Measurements from ENCODE around the gene MBD4. TPM values are rescaled to one million over a fixed set of nuclear protein-coding genes. Genes with fewer than 3 reads are reported as not detected.

The MBD4 gene
- total and polyA plus RNA-seq, 5 donors from 2014 or later: 37.0 to 46.7 (median 43.6) TPM

- H3K4me1 Mint-ChIP-seq: peaks cover under 1 to 12% (median 4%) of the 10 kb centered on the region in 4 donors
- ATAC-seq (ENCODE audit: low read depth in 2 of 2): no peak
- H3K9me3 Mint-ChIP-seq: peaks cover 0 to 1% (median 0%) of the 10 kb centered on the region in 7 donors
- Histone ChIP-seq H3K4me1 (ENCODE audit: control insufficient read depth, insufficient read depth, low read length, poor library complexity, severe bottlenecking) (peaks cover 2% of the 10 kb centered on the region), H3K27ac (ENCODE audit: insufficient read depth, low read length, poor library complexity, severe bottlenecking) (no peak overlapping the region), H3K9me3 (ENCODE audit: control insufficient read depth in 2 of 2, low read length in 2 of 2) (no peaks in the 10 kb centered on the region), H3K4me3 (ENCODE audit: low read depth, low read length) (no peak overlapping the region), H3K36me3 (ENCODE audit: control insufficient read depth, insufficient read depth, low read length) (no peaks in the 10 kb centered on the region), H3K27me3 (ENCODE audit: control insufficient read depth, insufficient read depth, low read length) (no peaks in the 10 kb centered on the region)
- peaks cover 21% of the 10 kb centered on the region for H3K27me3 Mint-ChIP-seq
- no peak overlapping the region for H3K4me3 Mint-ChIP-seq
- peaks cover 5% of the 10 kb centered on the region for H3K36me3 Mint-ChIP-seq
- no peak for DNase-seq
- no peak overlapping the region for H3K27ac Mint-ChIP-seq
Observed at GRCh38 chr3:129422897-129423296, 16.9 kb downstream of the MBD4 start.

DNA sequence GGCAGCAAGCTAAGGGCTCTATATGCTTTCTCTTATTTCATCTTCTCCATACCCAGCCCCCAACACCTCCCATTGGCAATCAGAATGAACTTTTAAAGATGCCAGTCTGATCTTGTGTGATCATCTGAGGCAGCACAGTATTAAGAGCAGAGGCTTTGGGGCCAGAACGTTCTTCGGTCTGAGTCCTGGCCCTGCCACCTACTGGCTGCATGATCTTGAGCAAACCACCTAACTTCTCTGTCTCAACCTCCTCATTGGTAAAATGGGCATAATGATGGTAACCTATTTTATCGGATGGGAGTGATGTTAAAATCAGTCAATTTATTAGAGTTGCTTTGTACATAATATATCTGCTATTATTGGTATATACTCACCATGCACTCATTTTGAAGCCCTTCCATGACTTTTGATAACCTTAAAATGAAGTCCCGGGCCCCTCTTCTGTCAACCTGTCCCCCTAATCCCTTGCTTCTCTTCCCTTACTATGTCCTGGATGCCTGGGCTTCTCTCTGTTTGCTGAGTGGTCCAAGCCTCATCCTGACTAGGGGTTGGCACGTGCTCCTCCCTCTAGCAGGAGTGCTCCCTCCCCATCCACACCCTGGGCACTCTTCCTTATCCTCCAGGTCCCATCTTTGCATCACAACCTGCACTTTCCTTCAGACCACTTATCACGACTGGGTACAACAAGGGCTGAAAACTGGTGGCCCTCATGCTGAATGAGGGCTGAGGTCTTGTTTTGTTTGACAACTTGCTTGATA lies 17.6 kb downstream of the MBD4 start:
- Histone ChIP-seq H3K9me3 (ENCODE audit: control insufficient read depth in 2 of 2, low read length in 2 of 2) (no peaks in the 10 kb centered on the region), H3K36me3 (ENCODE audit: control insufficient read depth, insufficient read depth, low read length) (no peaks in the 10 kb centered on the region), H3K27ac (ENCODE audit: insufficient read depth, low read length, poor library complexity, severe bottlenecking) (no peak overlapping the region), H3K4me1 (ENCODE audit: control insufficient read depth, insufficient read depth, low read length, poor library complexity, severe bottlenecking) (no peaks in the 10 kb centered on the region), H3K27me3 (ENCODE audit: control insufficient read depth, insufficient read depth, low read length) (no peaks in the 10 kb centered on the region), H3K4me3 (ENCODE audit: low read depth, low read length) (no peak overlapping the region)
- no peak for ATAC-seq (ENCODE audit: low read depth in 2 of 2)
- Mint-ChIP-seq H3K36me3 (peaks cover 5% of the 10 kb centered on the region), H3K9me3 (peaks cover 0 to 1% (median 0%) of the 10 kb centered on the region in 7 donors), H3K4me3 (no peak overlapping the region), H3K4me1 (peaks cover 0 to 5% (median 0%) of the 10 kb centered on the region in 4 donors), H3K27ac (no peak overlapping the region), H3K27me3 (peaks cover 17% of the 10 kb centered on the region)
- no peak for DNase-seq

DNA sequence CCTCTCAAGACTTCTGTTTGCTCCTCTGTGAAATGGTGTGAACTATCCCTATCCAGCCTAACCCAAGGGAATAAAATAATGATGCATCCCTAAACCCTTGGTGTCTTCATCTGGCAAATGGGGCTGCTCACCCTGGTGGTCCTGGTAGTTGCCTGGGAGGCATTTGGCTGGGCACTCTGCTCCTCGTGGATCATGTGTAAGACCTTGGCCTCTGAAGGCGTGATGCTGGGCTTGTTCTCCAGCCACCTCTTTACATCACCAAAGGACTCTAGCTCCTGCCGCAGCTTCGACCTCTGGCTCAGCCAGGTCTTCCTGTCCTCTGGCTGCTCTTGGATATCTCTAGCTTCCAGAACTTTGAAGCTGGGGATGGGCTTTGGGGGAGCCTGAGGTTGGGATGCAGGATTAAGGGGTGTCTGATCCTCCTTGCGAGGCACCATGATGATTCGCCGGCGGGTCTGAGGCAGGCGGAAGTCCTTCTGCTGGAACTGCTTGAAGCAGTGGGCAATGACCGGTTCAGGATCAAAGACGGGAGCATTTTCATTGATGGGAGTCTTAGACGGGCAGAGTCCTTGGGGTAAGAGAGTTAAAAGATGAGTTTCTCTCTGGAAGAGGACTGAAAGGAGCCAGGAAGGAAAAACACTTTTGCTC lies 18.4 kb downstream of the MBD4 start:
- Mint-ChIP-seq H3K27me3 (peaks cover 17% of the 10 kb centered on the region), H3K9me3 (peaks cover 0 to 1% (median 0%) of the 10 kb centered on the region in 7 donors), H3K4me1 (peaks cover 0 to 5% (median 0%) of the 10 kb centered on the region in 4 donors), H3K4me3 (no peak overlapping the region), H3K27ac (no peak overlapping the region), H3K36me3 (peaks cover 5% of the 10 kb centered on the region)
- ATAC-seq (ENCODE audit: low read depth in 2 of 2) (no peak), DNase-seq (no peak)
- H3K9me3 ChIP-seq (ENCODE audit: control insufficient read depth in 2 of 2, low read length in 2 of 2): no peaks in the 10 kb centered on the region
- no peaks in the 10 kb centered on the region for H3K36me3 ChIP-seq (ENCODE audit: control insufficient read depth, insufficient read depth, low read length)
- no peaks in the 10 kb centered on the region for H3K4me1 ChIP-seq (ENCODE audit: control insufficient read depth, insufficient read depth, low read length, poor library complexity, severe bottlenecking)
- no peaks in the 10 kb centered on the region for H3K27me3 ChIP-seq (ENCODE audit: control insufficient read depth, insufficient read depth, low read length)
- H3K4me3 ChIP-seq (ENCODE audit: low read depth, low read length): no peak overlapping the region
- H3K27ac ChIP-seq (ENCODE audit: insufficient read depth, low read length, poor library complexity, severe bottlenecking): no peak overlapping the region

GRCh38 chr3:129419476-129419875 lies 20.3 kb downstream of the MBD4 start:
- no peak overlapping the region for H3K27ac Mint-ChIP-seq

DNA sequence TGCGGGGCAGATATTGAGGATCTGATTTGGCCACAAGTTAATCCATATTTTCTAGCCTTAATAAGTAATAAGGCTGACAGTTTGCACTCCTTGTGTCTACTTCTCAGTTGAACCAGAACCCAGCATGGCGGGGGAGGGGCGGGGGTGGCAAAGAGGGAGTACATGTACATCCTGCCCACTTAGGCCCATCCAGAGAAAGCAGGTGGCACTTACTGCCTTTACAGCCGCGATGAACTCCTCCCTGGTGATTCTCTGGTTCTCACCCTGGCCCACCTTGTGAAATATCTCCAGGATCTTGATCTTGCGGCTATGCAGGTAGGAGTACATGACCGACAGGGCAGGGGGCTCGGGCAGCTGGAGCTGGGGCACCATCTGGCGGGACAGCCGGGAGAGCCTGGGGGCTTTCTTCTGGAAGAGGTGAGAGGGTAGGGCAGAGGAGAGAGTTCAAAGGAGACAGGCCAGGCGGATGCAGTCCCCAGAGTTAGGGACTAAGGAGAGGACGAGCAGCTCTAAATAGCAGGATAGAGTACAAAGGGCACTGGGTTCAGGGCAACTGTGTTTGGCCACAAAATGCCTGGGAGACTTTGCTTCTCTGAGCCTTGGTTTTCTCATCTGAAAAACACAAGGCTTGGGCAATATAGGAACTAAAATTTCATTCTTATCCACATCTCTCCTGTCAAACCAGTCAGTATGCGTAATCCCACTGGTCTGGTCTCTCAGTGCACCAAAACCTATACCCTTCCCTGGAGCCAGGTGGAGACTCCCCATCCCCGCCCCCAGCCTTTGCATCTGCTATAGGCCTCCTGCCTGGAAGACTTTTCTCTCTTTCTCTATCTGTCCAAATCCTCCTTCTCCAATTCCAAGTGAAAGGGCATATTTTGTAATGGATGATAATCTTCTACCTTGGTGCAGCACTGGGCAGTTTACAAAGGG lies 21.4 kb downstream of the MBD4 start:
- Histone ChIP-seq H3K9me3 (ENCODE audit: control insufficient read depth in 2 of 2, low read length in 2 of 2) (no peaks in the 10 kb centered on the region), H3K4me3 (ENCODE audit: low read depth, low read length) (no peak overlapping the region), H3K27ac (ENCODE audit: insufficient read depth, low read length, poor library complexity, severe bottlenecking) (no peak overlapping the region), H3K27me3 (ENCODE audit: control insufficient read depth, insufficient read depth, low read length) (no peaks in the 10 kb centered on the region), H3K36me3 (ENCODE audit: control insufficient read depth, insufficient read depth, low read length) (no peaks in the 10 kb centered on the region), H3K4me1 (ENCODE audit: control insufficient read depth, insufficient read depth, low read length, poor library complexity, severe bottlenecking) (no peaks in the 10 kb centered on the region)
- DNase-seq: no peak
- ATAC-seq (ENCODE audit: low read depth in 2 of 2): no peak
- Mint-ChIP-seq H3K4me3 (no peak overlapping the region), H3K36me3 (peaks cover 5% of the 10 kb centered on the region), H3K27me3 (peaks cover 6% of the 10 kb centered on the region), H3K4me1 (no peaks in the 10 kb centered on the region), H3K27ac (no peak overlapping the region), H3K9me3 (no peaks in the 10 kb centered on the region)

More at GRCh38 chr3:129419476-129419875, 20.3 kb downstream of the MBD4 start:
- no peak overlapping the region for H3K27ac ChIP-seq (ENCODE audit: insufficient read depth, low read length, poor library complexity, severe bottlenecking)
- DNase-seq: no peak
- H3K36me3 Mint-ChIP-seq: peaks cover 5% of the 10 kb centered on the region
- ATAC-seq (ENCODE audit: low read depth in 2 of 2): no peak
- H3K4me3 Mint-ChIP-seq: no peak overlapping the region
- no peaks in the 10 kb centered on the region for H3K9me3 ChIP-seq (ENCODE audit: control insufficient read depth in 2 of 2, low read length in 2 of 2)
- peaks cover 13% of the 10 kb centered on the region for H3K27me3 Mint-ChIP-seq
- no peaks in the 10 kb centered on the region for H3K4me1 ChIP-seq (ENCODE audit: control insufficient read depth, insufficient read depth, low read length, poor library complexity, severe bottlenecking)
- H3K27me3 ChIP-seq (ENCODE audit: control insufficient read depth, insufficient read depth, low read length): no peaks in the 10 kb centered on the region
- H3K9me3 Mint-ChIP-seq: no peaks in the 10 kb centered on the region
- H3K4me1 Mint-ChIP-seq: peaks cover 0 to 4% (median 0%) of the 10 kb centered on the region in 4 donors
- H3K36me3 ChIP-seq (ENCODE audit: control insufficient read depth, insufficient read depth, low read length): no peaks in the 10 kb centered on the region
- no peak overlapping the region for H3K4me3 ChIP-seq (ENCODE audit: low read depth, low read length)

- H3K36me3 Mint-ChIP-seq: peaks cover 5% of the 10 kb centered on the region
- peaks cover 5% of the 10 kb centered on the region for H3K27me3 Mint-ChIP-seq
- no peaks in the 10 kb centered on the region for H3K4me1 Mint-ChIP-seq
- Histone ChIP-seq H3K27ac (ENCODE audit: insufficient read depth, low read length, poor library complexity, severe bottlenecking) (no peak overlapping the region), H3K4me1 (ENCODE audit: control insufficient read depth, insufficient read depth, low read length, poor library complexity, severe bottlenecking) (no peaks in the 10 kb centered on the region), H3K4me3 (ENCODE audit: low read depth, low read length) (no peak overlapping the region), H3K9me3 (ENCODE audit: control insufficient read depth in 2 of 2, low read length in 2 of 2) (no peaks in the 10 kb centered on the region), H3K36me3 (ENCODE audit: control insufficient read depth, insufficient read depth, low read length) (no peaks in the 10 kb centered on the region), H3K27me3 (ENCODE audit: control insufficient read depth, insufficient read depth, low read length) (no peaks in the 10 kb centered on the region)
- no peak for DNase-seq
- no peak overlapping the region for H3K27ac Mint-ChIP-seq
- H3K4me3 Mint-ChIP-seq: no peak overlapping the region
- H3K9me3 Mint-ChIP-seq: no peaks in the 10 kb centered on the region
- no peak for ATAC-seq (ENCODE audit: low read depth in 2 of 2)
Observed at GRCh38 chr3:129417326-129417725, 22.4 kb downstream of the MBD4 start.

DNA sequence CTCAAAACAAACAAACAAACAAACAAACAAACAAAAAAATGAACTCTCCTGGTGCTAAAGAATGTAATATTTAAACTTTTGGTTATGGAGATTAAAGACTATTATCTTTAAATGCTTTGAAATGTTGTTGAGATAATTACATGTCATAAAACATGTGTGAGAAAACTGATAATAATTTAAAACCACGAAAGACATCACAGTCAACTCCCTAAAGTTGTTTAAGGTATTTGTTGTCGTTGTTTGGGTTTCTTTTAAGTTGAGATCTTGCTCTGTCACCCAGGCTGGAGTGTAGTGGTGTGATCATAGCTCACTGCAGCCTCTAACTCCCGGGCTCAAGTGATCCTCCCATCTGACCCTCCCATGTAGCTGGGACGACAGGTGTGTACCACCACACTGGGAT lies 23.3 kb downstream of the MBD4 start:
- H3K4me1 ChIP-seq (ENCODE audit: control insufficient read depth, insufficient read depth, low read length, poor library complexity, severe bottlenecking): no peaks in the 10 kb centered on the region
- no peaks in the 10 kb centered on the region for H3K27me3 ChIP-seq (ENCODE audit: control insufficient read depth, insufficient read depth, low read length)
- peaks cover under 1% of the 10 kb centered on the region for H3K27me3 Mint-ChIP-seq
- H3K4me3 ChIP-seq (ENCODE audit: low read depth, low read length): no peak overlapping the region
- H3K4me1 Mint-ChIP-seq: no peaks in the 10 kb centered on the region
- H3K27ac ChIP-seq (ENCODE audit: insufficient read depth, low read length, poor library complexity, severe bottlenecking): no peak overlapping the region
- H3K9me3 ChIP-seq (ENCODE audit: control insufficient read depth in 2 of 2, low read length in 2 of 2): no peaks in the 10 kb centered on the region
- no peak overlapping the region for H3K27ac Mint-ChIP-seq
- H3K4me3 Mint-ChIP-seq: no peak overlapping the region
- ATAC-seq (ENCODE audit: low read depth in 2 of 2) (no peak), DNase-seq (no peak)
- H3K36me3 Mint-ChIP-seq: peaks cover 5% of the 10 kb centered on the region
- H3K9me3 Mint-ChIP-seq: no peaks in the 10 kb centered on the region
- no peaks in the 10 kb centered on the region for H3K36me3 ChIP-seq (ENCODE audit: control insufficient read depth, insufficient read depth, low read length)

All from CD4-positive, CD25-positive, alpha-beta regulatory T cell (primary cell).